ENCODE data around the gene TTC13. TPM values are rescaled to one million over a fixed set of nuclear protein-coding genes. Genes with fewer than 3 reads are reported as not detected.

TTC13 gene
- total and polyA plus RNA-seq, 10 donors, result 16.2 to 86.6 (median 38.8) TPM

GRCh38 chr1:230861489-230861888, 117.2 kb downstream of the TTC13 start:
- Histone ChIP-seq H3K4me3 (no peak overlapping the region), H3K27ac (no peak overlapping the region), H3K9me3 (no peaks in the 10 kb centered on the region), H3K27me3 (replicated peaks in 1 of 7) (no peaks in the 10 kb centered on the region), H3K4me1 (peaks cover 0 to 31% (median 13%) of the 10 kb centered on the region in 6 donors), H3K36me3 (no peaks in the 10 kb centered on the region)
- intact Hi-C loops (cut with DNase I; ENCODE audit: low total_unique reads), result no loop called here
- TF ChIP-seq CTCF (IDR thresholded peaks at IDR 0.05 in 8 of 11, conservative IDR thresholded peaks at IDR 0.05 in 3 of 11), result no peak
- 92 to 97% (median 94%) methylated on average over 13 of the region's 13 CpGs for WGBS, 5 donors
- peak; percentile 14 for DNase-seq

- no peak overlapping the region for H3K27ac ChIP-seq
- DNase-seq, result no peak
Observed at GRCh38 chr1:230860617-230861384, 117.9 kb downstream of the TTC13 start.

GRCh38 chr1:230858918-230859729, 119.5 kb downstream of the TTC13 start:
- intact Hi-C loops (cut with DNase I; ENCODE audit: low total_unique reads), result no loop called here
- peaks cover 0 to 17% (median 9%) of the 10 kb centered on the region in 6 donors for H3K4me1 ChIP-seq
- 77 to 82% (median 78%) methylated on average over 12 of the region's 12 CpGs for WGBS, 5 donors
- H3K9me3 ChIP-seq, result no peaks in the 10 kb centered on the region
- DNase-seq, result no peak
- H3K4me3 ChIP-seq, result no peak overlapping the region
- no peaks in the 10 kb centered on the region for H3K27me3 ChIP-seq (replicated peaks in 1 of 7)
- peak overlapping the region in 1 of 8 donors; percentile 21 for H3K27ac ChIP-seq
- peaks cover 0 to 12% (median 0%) of the 10 kb centered on the region in 6 donors for H3K36me3 ChIP-seq
- TF ChIP-seq CTCF (IDR thresholded peaks at IDR 0.05 in 8 of 11, conservative IDR thresholded peaks at IDR 0.05 in 3 of 11), result no peak
- TF ChIP-seq POLR2A (IDR thresholded peaks at IDR 0.05), result no peak
- no peak for TF ChIP-seq POLR2AphosphoS5 (IDR thresholded peaks at IDR 0.05)

More at GRCh38 chr1:230860617-230861384, 117.9 kb downstream of the TTC13 start:
- Histone ChIP-seq H3K4me3 (no peak overlapping the region), H3K9me3 (no peaks in the 10 kb centered on the region), H3K4me1 (peaks cover 0 to 30% (median 11%) of the 10 kb centered on the region in 6 donors), H3K36me3 (no peaks in the 10 kb centered on the region), H3K27me3 (replicated peaks in 1 of 7) (no peaks in the 10 kb centered on the region)
- no peak for TF ChIP-seq POLR2A (IDR thresholded peaks at IDR 0.05)
- no peak for TF ChIP-seq CTCF (IDR thresholded peaks at IDR 0.05 in 8 of 11, conservative IDR thresholded peaks at IDR 0.05 in 3 of 11)
- TF ChIP-seq POLR2AphosphoS5 (IDR thresholded peaks at IDR 0.05), result no peak
- WGBS, 5 donors, result 80 to 87% (median 81%) methylated on average over 9 of the region's 9 CpGs
- intact Hi-C loops (cut with DNase I; ENCODE audit: low total_unique reads), result no loop called here

All from spleen (tissue), 11 donors.